HL-60 (cell line): ENCODE results near the gene PARVA.

Source experiments
- DNase-seq, 2 experiments: peaks; one replicate each; pipeline ENCODE4 v3.0.0-alpha.2; 2010 to 2020; ENCODE audit warnings: low read depth in 1 of 2, low spot score in 1 of 2
- H3K27ac ChIP-seq: fragments of 250-450 bp; sonication (Bioruptor Pico); replicated peaks from 2 replicates; pipeline ENCODE4 v1.5.1; 2020; ENCODE audit warnings: mild to moderate bottlenecking, moderate library complexity
- H3K27me3 ChIP-seq: fragments of 250-450 bp; sonication (Bioruptor Pico); 2 replicates; pipeline ENCODE4 v1.5.1; 2021; ENCODE audit warnings: mild to moderate bottlenecking, moderate library complexity; ENCODE audit not compliant: insufficient read depth, poor library complexity, severe bottlenecking
- H3K4me3 ChIP-seq: replicated peaks from 2 replicates; pipeline ENCODE4 v1.5.1; 2011; ENCODE audit warnings: mild to moderate bottlenecking, control low read depth, low read length; ENCODE audit not compliant: insufficient read depth
- GABPA ChIP-seq: IDR thresholded peaks from 2 replicates; pipeline ENCODE4 v1.6.1; 2012; ENCODE audit warnings: low read depth
- POLR2AphosphoS5 ChIP-seq: IDR thresholded peaks from 2 replicates; pipeline ENCODE4 v1.6.1; 2012; ENCODE audit warnings: low read depth
- SPI1 ChIP-seq: IDR thresholded peaks from 2 replicates; pipeline ENCODE4 v1.6.1; 2012; ENCODE audit warnings: low read depth, mild to moderate bottlenecking, borderline replicate concordance
- TF ChIP-seq, protein P1 (sequence below): IDR thresholded peaks from one replicate; pipeline ENCODE4 v1.5.1; 2011; ENCODE audit warnings: low read length, control low read depth, inconsistent platforms; ENCODE audit not compliant: insufficient read depth
- TF ChIP-seq, protein P2 (sequence below): IDR thresholded peaks from 2 replicates; pipeline ENCODE4 v1.6.1; 2012; ENCODE audit warnings: low read depth; ENCODE audit not compliant: insufficient replicate concordance

The PARVA gene

DNA sequence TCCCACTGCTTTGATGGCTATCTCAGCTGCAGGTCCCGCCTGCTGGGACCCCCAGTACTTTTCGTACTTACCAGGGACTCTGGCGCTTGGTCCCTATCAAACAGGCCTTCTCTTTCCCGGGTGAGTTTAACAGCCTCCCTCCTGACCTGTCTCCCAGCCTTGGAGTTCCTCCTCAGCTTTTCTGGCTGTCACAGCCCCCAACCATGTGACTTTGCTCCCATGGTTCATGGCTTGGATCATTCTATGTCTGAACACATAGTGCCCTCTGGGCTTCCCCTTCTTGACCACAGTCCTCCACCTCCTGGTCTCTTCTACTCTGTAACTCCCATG is 56.9 kb downstream of the PARVA start:
- H3K27me3 ChIP-seq: no peaks in the 10 kb centered on the region
- DNase-seq: no peak
- TF ChIP-seq POLR2AphosphoS5: no peak
- TF ChIP-seq GABPA: no peak
- TF ChIP-seq, protein P1, sequence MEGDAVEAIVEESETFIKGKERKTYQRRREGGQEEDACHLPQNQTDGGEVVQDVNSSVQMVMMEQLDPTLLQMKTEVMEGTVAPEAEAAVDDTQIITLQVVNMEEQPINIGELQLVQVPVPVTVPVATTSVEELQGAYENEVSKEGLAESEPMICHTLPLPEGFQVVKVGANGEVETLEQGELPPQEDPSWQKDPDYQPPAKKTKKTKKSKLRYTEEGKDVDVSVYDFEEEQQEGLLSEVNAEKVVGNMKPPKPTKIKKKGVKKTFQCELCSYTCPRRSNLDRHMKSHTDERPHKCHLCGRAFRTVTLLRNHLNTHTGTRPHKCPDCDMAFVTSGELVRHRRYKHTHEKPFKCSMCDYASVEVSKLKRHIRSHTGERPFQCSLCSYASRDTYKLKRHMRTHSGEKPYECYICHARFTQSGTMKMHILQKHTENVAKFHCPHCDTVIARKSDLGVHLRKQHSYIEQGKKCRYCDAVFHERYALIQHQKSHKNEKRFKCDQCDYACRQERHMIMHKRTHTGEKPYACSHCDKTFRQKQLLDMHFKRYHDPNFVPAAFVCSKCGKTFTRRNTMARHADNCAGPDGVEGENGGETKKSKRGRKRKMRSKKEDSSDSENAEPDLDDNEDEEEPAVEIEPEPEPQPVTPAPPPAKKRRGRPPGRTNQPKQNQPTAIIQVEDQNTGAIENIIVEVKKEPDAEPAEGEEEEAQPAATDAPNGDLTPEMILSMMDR: no peak
- TF ChIP-seq SPI1: no peak
- TF ChIP-seq, protein P2, sequence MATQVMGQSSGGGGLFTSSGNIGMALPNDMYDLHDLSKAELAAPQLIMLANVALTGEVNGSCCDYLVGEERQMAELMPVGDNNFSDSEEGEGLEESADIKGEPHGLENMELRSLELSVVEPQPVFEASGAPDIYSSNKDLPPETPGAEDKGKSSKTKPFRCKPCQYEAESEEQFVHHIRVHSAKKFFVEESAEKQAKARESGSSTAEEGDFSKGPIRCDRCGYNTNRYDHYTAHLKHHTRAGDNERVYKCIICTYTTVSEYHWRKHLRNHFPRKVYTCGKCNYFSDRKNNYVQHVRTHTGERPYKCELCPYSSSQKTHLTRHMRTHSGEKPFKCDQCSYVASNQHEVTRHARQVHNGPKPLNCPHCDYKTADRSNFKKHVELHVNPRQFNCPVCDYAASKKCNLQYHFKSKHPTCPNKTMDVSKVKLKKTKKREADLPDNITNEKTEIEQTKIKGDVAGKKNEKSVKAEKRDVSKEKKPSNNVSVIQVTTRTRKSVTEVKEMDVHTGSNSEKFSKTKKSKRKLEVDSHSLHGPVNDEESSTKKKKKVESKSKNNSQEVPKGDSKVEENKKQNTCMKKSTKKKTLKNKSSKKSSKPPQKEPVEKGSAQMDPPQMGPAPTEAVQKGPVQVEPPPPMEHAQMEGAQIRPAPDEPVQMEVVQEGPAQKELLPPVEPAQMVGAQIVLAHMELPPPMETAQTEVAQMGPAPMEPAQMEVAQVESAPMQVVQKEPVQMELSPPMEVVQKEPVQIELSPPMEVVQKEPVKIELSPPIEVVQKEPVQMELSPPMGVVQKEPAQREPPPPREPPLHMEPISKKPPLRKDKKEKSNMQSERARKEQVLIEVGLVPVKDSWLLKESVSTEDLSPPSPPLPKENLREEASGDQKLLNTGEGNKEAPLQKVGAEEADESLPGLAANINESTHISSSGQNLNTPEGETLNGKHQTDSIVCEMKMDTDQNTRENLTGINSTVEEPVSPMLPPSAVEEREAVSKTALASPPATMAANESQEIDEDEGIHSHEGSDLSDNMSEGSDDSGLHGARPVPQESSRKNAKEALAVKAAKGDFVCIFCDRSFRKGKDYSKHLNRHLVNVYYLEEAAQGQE: no peak
- H3K27ac ChIP-seq: no peak overlapping the region
- no peak overlapping the region for H3K4me3 ChIP-seq

DNA sequence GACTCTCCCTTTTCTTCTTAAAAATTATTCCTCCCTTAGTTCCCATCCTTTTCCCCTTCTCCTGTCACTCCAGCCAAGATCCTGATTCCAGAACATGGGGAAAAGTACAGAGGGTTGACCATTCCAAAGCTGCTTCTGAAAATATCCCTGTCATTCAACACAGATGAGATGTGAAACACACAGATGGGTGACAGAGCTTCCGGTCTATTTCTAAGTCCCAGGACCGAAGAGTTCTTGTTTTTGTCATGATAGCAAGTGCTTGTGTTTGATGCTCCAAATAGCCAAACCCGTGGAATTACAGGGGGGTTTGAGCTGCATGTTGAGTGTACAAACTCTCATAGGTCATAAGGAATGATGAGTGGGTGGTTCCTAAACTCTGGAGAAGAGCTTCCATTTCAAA is 57.9 kb downstream of the PARVA start:
- H3K27ac ChIP-seq: no peak overlapping the region
- no peak for DNase-seq
- H3K4me3 ChIP-seq: no peak overlapping the region
- H3K27me3 ChIP-seq: no peaks in the 10 kb centered on the region
- TF ChIP-seq, protein P2: no peak
- TF ChIP-seq GABPA (no peak), SPI1 (no peak), POLR2AphosphoS5 (no peak)
- TF ChIP-seq, protein P1: no peak

DNA sequence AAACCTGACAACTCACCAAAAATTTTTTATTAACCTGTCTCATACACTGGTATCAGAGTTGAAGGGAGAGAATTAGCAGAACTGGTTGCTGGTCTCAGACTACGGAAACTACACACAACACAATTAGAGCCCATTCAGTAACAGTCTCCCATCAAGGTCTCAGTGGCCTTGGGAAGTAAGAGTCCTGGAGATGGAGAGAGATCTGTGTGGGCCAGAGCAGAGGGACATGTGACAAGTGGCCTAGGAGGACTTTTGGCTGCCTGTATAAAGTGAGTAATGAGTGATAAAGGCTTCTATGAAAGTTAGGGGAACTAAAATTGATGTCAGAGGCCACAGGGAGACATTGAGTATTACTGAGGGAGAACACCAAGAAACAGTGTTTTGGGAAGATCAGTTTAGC is 58.9 kb downstream of the PARVA start:
- DNase-seq: no peak
- no peaks in the 10 kb centered on the region for H3K27me3 ChIP-seq
- no peak overlapping the region for H3K27ac ChIP-seq
- TF ChIP-seq GABPA (no peak), POLR2AphosphoS5 (no peak), SPI1 (no peak)
- TF ChIP-seq, protein P2: no peak
- TF ChIP-seq, protein P1: no peak
- no peak overlapping the region for H3K4me3 ChIP-seq
